GM23338 (cell line): Measurements from ENCODE around the gene GRIN2A. TPM values are rescaled to one million over a fixed set of nuclear protein-coding genes. Genes with fewer than 3 reads are reported as not detected.

Experiments
- ATAC-seq: fragments of 200-7000 bp; cut with Tn5 transposase; 3 replicates; pipeline ENCODE4 v1.9.1; 2020
- DNase-seq: peaks from one replicate; pipeline ENCODE4 v3.0.0-alpha.2; 2015; ENCODE audit warnings: low spot score
- H2AFZ ChIP-seq: fragments of 200-600 bp; sonication (generic); 2 replicates; pipeline ENCODE4 v1.8.0; 2016; ENCODE audit warnings: antibody characterized with exemption, mild to moderate bottlenecking, moderate library complexity
- H3F3A ChIP-seq: fragments of 200-600 bp; sonication (generic); replicated peaks from 2 replicates; pipeline ENCODE4 v1.8.0; 2017; ENCODE audit warnings: antibody characterized with exemption, mixed run types, low read depth
- H3K27ac ChIP-seq: fragments of 200-600 bp; sonication (generic); 2 replicates; pipeline ENCODE4 v1.6.1; 2016; ENCODE audit warnings: low read depth
- H3K27me3 ChIP-seq: fragments of 200-600 bp; sonication (generic); 2 replicates; pipeline ENCODE4 v1.8.0; 2016; ENCODE audit warnings: mild to moderate bottlenecking, mixed run types, moderate library complexity; ENCODE audit not compliant: insufficient read depth
- H3K36me3 ChIP-seq: fragments of 200-600 bp; sonication (generic); 2 replicates; pipeline ENCODE4 v1.8.0; 2016; ENCODE audit warnings: mild to moderate bottlenecking; ENCODE audit not compliant: insufficient read depth
- H3K4me1 ChIP-seq: fragments of 200-600 bp; sonication (generic); 2 replicates; pipeline ENCODE4 v1.8.0; 2016; ENCODE audit warnings: mild to moderate bottlenecking, moderate library complexity; ENCODE audit not compliant: insufficient read depth
- H3K4me2 ChIP-seq: fragments of 200-600 bp; sonication (generic); 2 replicates; pipeline ENCODE4 v1.7.1; 2017; ENCODE audit warnings: mixed run types
- H3K4me3 ChIP-seq: fragments of 200-600 bp; sonication (generic); 2 replicates; pipeline ENCODE4 v1.6.1; 2016; ENCODE audit warnings: mixed run types
- H3K79me2 ChIP-seq: fragments of 200-600 bp; sonication (generic); replicated peaks from 2 replicates; pipeline ENCODE4 v1.8.0; 2017; ENCODE audit warnings: mild to moderate bottlenecking; ENCODE audit not compliant: insufficient read depth
- H3K9me2 ChIP-seq: fragments of 200-600 bp; sonication (generic); 2 replicates; pipeline ENCODE4 v1.8.0; 2017; ENCODE audit not compliant: insufficient read depth
- H4K20me1 ChIP-seq: fragments of 200-600 bp; sonication (generic); replicated peaks from 2 replicates; pipeline ENCODE4 v1.8.0; 2017; ENCODE audit warnings: mild to moderate bottlenecking; ENCODE audit not compliant: insufficient read depth
- H3K27ac Mint-ChIP-seq: 2 replicates; pipeline ENCODE4 v1.8.0; 2020; ENCODE audit warnings: inconsistent platforms, mild to moderate bottlenecking, moderate library complexity, mixed read lengths
- H3K27me3 Mint-ChIP-seq: 3 replicates; pipeline ENCODE4 v1.8.0; 2022; ENCODE audit warnings: low read depth, mild to moderate bottlenecking, moderate library complexity, mixed read lengths, inconsistent platforms; ENCODE audit not compliant: insufficient read depth, poor library complexity
- H3K36me3 Mint-ChIP-seq: 3 replicates; pipeline ENCODE4 v1.8.0; 2021; ENCODE audit warnings: low read depth, mild to moderate bottlenecking, inconsistent platforms, moderate library complexity, mixed read lengths
- H3K4me1 Mint-ChIP-seq: 3 replicates; pipeline ENCODE4 v1.8.0; 2020; ENCODE audit warnings: mild to moderate bottlenecking, inconsistent platforms, mixed read lengths
- H3K4me3 Mint-ChIP-seq: 3 replicates; pipeline ENCODE4 v1.8.0; 2021; ENCODE audit warnings: moderate library complexity, mild to moderate bottlenecking, inconsistent platforms, mixed read lengths
- H3K9me3 Mint-ChIP-seq: 3 replicates; pipeline ENCODE4 v1.8.0; 2020; ENCODE audit warnings: moderate library complexity, mild to moderate bottlenecking, inconsistent platforms, mixed read lengths
- CREB1 ChIP-seq: fragments of 250-450 bp; sonication (Bioruptor Pico); IDR thresholded peaks from 2 replicates; pipeline ENCODE4 v1.5.0; 2020; ENCODE audit warnings: low read depth, mild to moderate bottlenecking, moderate library complexity
- EZH2 ChIP-seq: fragments of 200-600 bp; sonication (generic); IDR thresholded peaks from one replicate; pipeline ENCODE4 v1.8.0; 2017; ENCODE audit warnings: antibody characterized with exemption, mild to moderate bottlenecking, low read depth; ENCODE audit not compliant: unreplicated experiment
- EZH2phosphoT487 ChIP-seq: fragments of 200-600 bp; sonication (generic); IDR thresholded peaks from one replicate; pipeline ENCODE4 v1.8.1; 2018; ENCODE audit warnings: antibody characterized with exemption; ENCODE audit not compliant: unreplicated experiment
- STAT1 ChIP-seq: IDR thresholded peaks from one replicate; pipeline ENCODE4 v1.6.1; 2016; ENCODE audit warnings: antibody characterized with exemption; ENCODE audit not compliant: unreplicated experiment
- ZNF114 ChIP-seq: fragments of 250-450 bp; sonication (Bioruptor Pico); IDR thresholded peaks from 2 replicates; pipeline ENCODE4 v1.5.0; 2020; ENCODE audit warnings: mild to moderate bottlenecking, moderate library complexity
- ZNF462 ChIP-seq: fragments of 250-450 bp; sonication (Bioruptor Pico); IDR thresholded peaks from 2 replicates; pipeline ENCODE4 v1.5.0; 2020; ENCODE audit warnings: mild to moderate bottlenecking, moderate library complexity
- polyA plus RNA-seq: library from polyadenylated mRNA; unstranded; fragments of >200 nt; fragmentation: Nextera tagmentation; extraction: Ambion mirVana; gene quantifications from 2 replicates; pipeline ENCODE4 v1.2.1, GENCODE V29; 2016
- total RNA-seq: library from RNA; depleted of rRNA; stranded (reverse); fragments of >200 nt; shearing (Covaris generic); gene quantifications from 2 replicates; pipeline ENCODE4 v1.2.3, GENCODE V29; 2014

Gene GRIN2A
- total and polyA plus RNA-seq, 2 experiments from 2014 or later: 0.89 to 5.1 TPM

- H3K4me2 ChIP-seq: no peak overlapping the region
These were observed 336.4 kb downstream of the GRIN2A start for GRCh38 chr16:9845661-9846361.

GRCh38 chr16:9844361-9844760 is 337.9 kb downstream of the GRIN2A start:
- TF ChIP-seq STAT1: no peak
- Histone ChIP-seq H3K4me2 (no peak overlapping the region), H4K20me1 (no peaks in the 10 kb centered on the region), H3K4me1 (no peaks in the 10 kb centered on the region), H3K27me3 (no peaks in the 10 kb centered on the region), H3K36me3 (no peaks in the 10 kb centered on the region), H3F3A (no peaks in the 10 kb centered on the region; the same call in 1 of the 2 replicates), H3K27ac (no peak overlapping the region), H3K9me2 (peaks cover 8% of the 10 kb centered on the region; the same call in 1 of the 2 replicates), H3K79me2 (no peaks in the 10 kb centered on the region), H3K4me3 (no peak overlapping the region), H2AFZ (no peak overlapping the region)
- Mint-ChIP-seq H3K4me3 (no peak overlapping the region), H3K27me3 (peaks cover 3% of the 10 kb centered on the region), H3K9me3 (no peaks in the 10 kb centered on the region), H3K27ac (no peak overlapping the region), H3K36me3 (no peaks in the 10 kb centered on the region), H3K4me1 (peaks cover 6% of the 10 kb centered on the region)
- DNase-seq (no peak), ATAC-seq (no peak)

More at GRCh38 chr16:9845661-9846361, 336.4 kb downstream of the GRIN2A start:
- Histone ChIP-seq H3K27me3 (no peaks in the 10 kb centered on the region), H3K4me3 (no peak overlapping the region), H3K27ac (no peak overlapping the region), H3F3A (no peaks in the 10 kb centered on the region; the same call in 1 of the 2 replicates), H3K9me2 (peaks cover 8% of the 10 kb centered on the region; the same call in 1 of the 2 replicates), H3K4me1 (no peaks in the 10 kb centered on the region), H3K79me2 (no peaks in the 10 kb centered on the region), H4K20me1 (no peaks in the 10 kb centered on the region), H3K36me3 (no peaks in the 10 kb centered on the region), H2AFZ (no peak overlapping the region)
- TF ChIP-seq EZH2 (no peak), EZH2phosphoT487 (no peak), STAT1 (no peak)
- peaks cover 1% of the 10 kb centered on the region for H3K4me1 Mint-ChIP-seq
- no peak overlapping the region for H3K4me3 Mint-ChIP-seq
- H3K27ac Mint-ChIP-seq: no peak overlapping the region
- ATAC-seq (no peak), DNase-seq (no peak)
- H3K36me3 Mint-ChIP-seq: no peaks in the 10 kb centered on the region
- peaks cover 3% of the 10 kb centered on the region for H3K27me3 Mint-ChIP-seq
- H3K9me3 Mint-ChIP-seq: no peaks in the 10 kb centered on the region

- Histone ChIP-seq H3K79me2 (no peaks in the 10 kb centered on the region), H3K9me2 (peaks cover 8% of the 10 kb centered on the region; the same call in 1 of the 2 replicates), H3K4me3 (no peak overlapping the region), H3K4me2 (no peak overlapping the region), H2AFZ (no peak overlapping the region), H3K27ac (no peak overlapping the region), H3K27me3 (no peaks in the 10 kb centered on the region), H3K4me1 (no peaks in the 10 kb centered on the region), H3K36me3 (no peaks in the 10 kb centered on the region), H3F3A (no peaks in the 10 kb centered on the region; the same call in 1 of the 2 replicates), H4K20me1 (no peaks in the 10 kb centered on the region)
- DNase-seq (no peak), ATAC-seq (no peak)
- H3K36me3 Mint-ChIP-seq: no peaks in the 10 kb centered on the region
- H3K4me1 Mint-ChIP-seq: peaks cover 6% of the 10 kb centered on the region
- H3K27ac Mint-ChIP-seq: no peak overlapping the region
- H3K27me3 Mint-ChIP-seq: peaks cover 3% of the 10 kb centered on the region
- TF ChIP-seq ZNF462 (CRISPR knock-in tag) (no peak), EZH2 (no peak), CREB1 (no peak), ZNF114 (CRISPR knock-in tag) (no peak)
- no peaks in the 10 kb centered on the region for H3K9me3 Mint-ChIP-seq
- no peak overlapping the region for H3K4me3 Mint-ChIP-seq
These were observed 338.7 kb downstream of the GRIN2A start for GRCh38 chr16:9843424-9844018.
